Measurements from ENCODE around the gene IFITM2. TPM values are rescaled to one million over a fixed set of nuclear protein-coding genes. Genes with fewer than 3 reads are reported as not detected.

The IFITM2 gene
- total RNA-seq, 2 donors from 2014 or later: 74.1 to 115 TPM

- Histone ChIP-seq H3K4me3 (no peak overlapping the region), H3K9ac (ENCODE audit: low read depth in 2 of 2, low read length in 2 of 2) (no peak overlapping the region), H3K4me1 (no peaks in the 10 kb centered on the region), H3K27me3 (no peaks in the 10 kb centered on the region), H3K36me3 (no peaks in the 10 kb centered on the region), H3K27ac (peak overlapping the region; percentile 76), H3K9me3 (no peaks in the 10 kb centered on the region)
- intact Hi-C loops (cut with DNase I): no loop called here
- TF ChIP-seq, protein P1, sequence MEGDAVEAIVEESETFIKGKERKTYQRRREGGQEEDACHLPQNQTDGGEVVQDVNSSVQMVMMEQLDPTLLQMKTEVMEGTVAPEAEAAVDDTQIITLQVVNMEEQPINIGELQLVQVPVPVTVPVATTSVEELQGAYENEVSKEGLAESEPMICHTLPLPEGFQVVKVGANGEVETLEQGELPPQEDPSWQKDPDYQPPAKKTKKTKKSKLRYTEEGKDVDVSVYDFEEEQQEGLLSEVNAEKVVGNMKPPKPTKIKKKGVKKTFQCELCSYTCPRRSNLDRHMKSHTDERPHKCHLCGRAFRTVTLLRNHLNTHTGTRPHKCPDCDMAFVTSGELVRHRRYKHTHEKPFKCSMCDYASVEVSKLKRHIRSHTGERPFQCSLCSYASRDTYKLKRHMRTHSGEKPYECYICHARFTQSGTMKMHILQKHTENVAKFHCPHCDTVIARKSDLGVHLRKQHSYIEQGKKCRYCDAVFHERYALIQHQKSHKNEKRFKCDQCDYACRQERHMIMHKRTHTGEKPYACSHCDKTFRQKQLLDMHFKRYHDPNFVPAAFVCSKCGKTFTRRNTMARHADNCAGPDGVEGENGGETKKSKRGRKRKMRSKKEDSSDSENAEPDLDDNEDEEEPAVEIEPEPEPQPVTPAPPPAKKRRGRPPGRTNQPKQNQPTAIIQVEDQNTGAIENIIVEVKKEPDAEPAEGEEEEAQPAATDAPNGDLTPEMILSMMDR (IDR thresholded peaks at IDR 0.05): no peak
- DNase-seq: peak; percentile 23
Observed at GRCh38 chr11:269146-269890, 38.3 kb upstream of the IFITM2 start.

GRCh38 chr11:270451-271318, 36.9 kb upstream of the IFITM2 start:
- TF ChIP-seq, protein P1 (IDR thresholded peaks at IDR 0.05): no peak
- H3K27me3 ChIP-seq: no peaks in the 10 kb centered on the region
- no peaks in the 10 kb centered on the region for H3K9me3 ChIP-seq
- H3K9ac ChIP-seq (ENCODE audit: low read depth in 2 of 2, low read length in 2 of 2): no peak overlapping the region
- no peak for DNase-seq
- H3K4me3 ChIP-seq: no peak overlapping the region
- H3K36me3 ChIP-seq: no peaks in the 10 kb centered on the region
- intact Hi-C loops (cut with DNase I): no loop called here
- no peaks in the 10 kb centered on the region for H3K4me1 ChIP-seq
- no peak overlapping the region for H3K27ac ChIP-seq

- Histone ChIP-seq H3K4me3 (no peak overlapping the region), H3K9me3 (no peaks in the 10 kb centered on the region), H3K27ac (no peak overlapping the region), H3K9ac (ENCODE audit: low read depth in 2 of 2, low read length in 2 of 2) (no peak overlapping the region), H3K27me3 (no peaks in the 10 kb centered on the region), H3K36me3 (no peaks in the 10 kb centered on the region), H3K4me1 (no peaks in the 10 kb centered on the region)
- peak; percentile 27 for DNase-seq
- TF ChIP-seq, protein P1 (IDR thresholded peaks at IDR 0.05): no peak
- intact Hi-C loops (cut with DNase I): no loop called here
Observed at GRCh38 chr11:271319-271715, 36.3 kb upstream of the IFITM2 start.

GRCh38 chr11:272195-272930, 35.3 kb upstream of the IFITM2 start:
- TF ChIP-seq, protein P1 (IDR thresholded peaks at IDR 0.05): no peak
- Histone ChIP-seq H3K4me1 (no peaks in the 10 kb centered on the region), H3K36me3 (no peaks in the 10 kb centered on the region), H3K9me3 (no peaks in the 10 kb centered on the region), H3K27ac (no peak overlapping the region), H3K27me3 (no peaks in the 10 kb centered on the region), H3K9ac (ENCODE audit: low read depth in 2 of 2, low read length in 2 of 2) (no peak overlapping the region), H3K4me3 (no peak overlapping the region)
- intact Hi-C loops (cut with DNase I): no loop called here
- no peak for DNase-seq

DNA sequence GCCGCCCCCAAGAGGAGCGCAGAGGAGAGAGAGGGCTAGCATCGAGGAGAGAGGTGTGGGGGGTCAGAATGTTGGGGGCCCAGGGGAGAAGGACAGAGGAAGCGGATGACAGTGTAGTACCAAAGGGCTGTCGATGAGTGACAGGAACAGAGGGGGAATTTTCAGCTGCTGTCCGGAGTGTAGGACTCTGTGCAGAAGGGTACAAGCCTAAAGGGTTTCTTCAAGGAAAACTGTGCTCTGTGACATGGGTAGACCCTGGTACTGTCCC, 34.8 kb upstream of the IFITM2 start:
- Histone ChIP-seq H3K36me3 (no peaks in the 10 kb centered on the region), H3K4me3 (no peak overlapping the region), H3K27me3 (no peaks in the 10 kb centered on the region), H3K27ac (no peak overlapping the region), H3K9ac (ENCODE audit: low read depth in 2 of 2, low read length in 2 of 2) (no peak overlapping the region), H3K4me1 (no peaks in the 10 kb centered on the region), H3K9me3 (no peaks in the 10 kb centered on the region)
- intact Hi-C loops (cut with DNase I): no loop called here
- TF ChIP-seq, protein P1 (IDR thresholded peaks at IDR 0.05): no peak
- DNase-seq: no peak
